Chondrocyte (in vitro differentiated cells): ENCODE results near the gene THRB. TPM values are rescaled to one million over a fixed set of nuclear protein-coding genes. Genes with fewer than 3 reads are reported as not detected.
"Not testable (repeated sequence)": the region's sequence is repeated elsewhere in the genome, so short reads cannot be mapped to it uniquely, and the experiment has no call there.

Experiments
- DNase-seq: peaks from one replicate; pipeline ENCODE4 v3.0.0; 2021; ENCODE audit warnings: mixed read lengths, low spot score
- H3K27ac Mint-ChIP-seq: one replicate; pipeline ENCODE4 v1.8.0; 2021; ENCODE audit warnings: mild to moderate bottlenecking, moderate library complexity, mixed read lengths; ENCODE audit not compliant: unreplicated experiment
- H3K27me3 Mint-ChIP-seq: 2 replicates; pipeline ENCODE4 v1.8.0; 2021; ENCODE audit warnings: low read depth, mixed read lengths
- H3K36me3 Mint-ChIP-seq: 2 replicates; pipeline ENCODE4 v1.8.0; 2021; ENCODE audit warnings: low read depth, mixed read lengths
- H3K4me1 Mint-ChIP-seq: 2 replicates; pipeline ENCODE4 v1.8.0; 2021; ENCODE audit warnings: low read depth, mild to moderate bottlenecking, mixed read lengths
- H3K4me3 Mint-ChIP-seq: one replicate; pipeline ENCODE4 v1.8.0; 2021; ENCODE audit warnings: mild to moderate bottlenecking, moderate library complexity, mixed read lengths; ENCODE audit not compliant: unreplicated experiment
- H3K9me3 Mint-ChIP-seq: 2 replicates; pipeline ENCODE4 v1.8.0; 2021; ENCODE audit warnings: low read depth, mixed read lengths
- CTCF ChIP-seq: fragments of 200-600 bp; sonication (generic); IDR thresholded peaks from 2 replicates; pipeline ENCODE4 v1.5.0; 2021; ENCODE audit warnings: antibody characterized with exemption, mild to moderate bottlenecking, moderate library complexity
- total RNA-seq: library from RNA; stranded (reverse); gene quantifications from 3 replicates; pipeline ENCODE4 v1.2.1, GENCODE V29; 2021

The THRB gene
- total RNA-seq, 1 donor from 2014 or later, result 3.8 TPM

GRCh38 chr3:24096271-24096670, 398.4 kb downstream of the THRB start:
- peaks cover 24% of the 10 kb centered on the region for H3K4me1 Mint-ChIP-seq

GRCh38 chr3:24094818-24095217, 399.8 kb downstream of the THRB start:
- not testable (repeated sequence) for DNase-seq, H3K36me3 Mint-ChIP-seq, H3K9me3 Mint-ChIP-seq, H3K4me3 Mint-ChIP-seq, H3K27me3 Mint-ChIP-seq, H3K27ac Mint-ChIP-seq
- H3K4me1 Mint-ChIP-seq, result peaks cover 20% of the 10 kb centered on the region

More at GRCh38 chr3:24096271-24096670, 398.4 kb downstream of the THRB start:
- Mint-ChIP-seq H3K27me3 (no peaks in the 10 kb centered on the region), H3K36me3 (no peaks in the 10 kb centered on the region), H3K9me3 (no peaks in the 10 kb centered on the region), H3K4me3 (no peak overlapping the region), H3K27ac (no peak overlapping the region)
- DNase-seq, result no peak
- TF ChIP-seq CTCF, result no peak

- Mint-ChIP-seq H3K36me3 (peaks cover 1% of the 10 kb centered on the region), H3K4me1 (peaks cover 25% of the 10 kb centered on the region), H3K4me3 (no peak overlapping the region), H3K27ac (no peak overlapping the region), H3K9me3 (peaks cover 2% of the 10 kb centered on the region), H3K27me3 (no peaks in the 10 kb centered on the region)
- DNase-seq, result no peak
- TF ChIP-seq CTCF, result peak; percentile 75
Measured at GRCh38 chr3:24088782-24089181, 405.9 kb downstream of the THRB start.

GRCh38 chr3:24087469-24087868, 407.2 kb downstream of the THRB start:
- no peak overlapping the region for H3K4me3 Mint-ChIP-seq

GRCh38 chr3:24086617-24087404, 407.8 kb downstream of the THRB start:
- Mint-ChIP-seq H3K9me3 (peaks cover 9% of the 10 kb centered on the region), H3K4me3 (no peak overlapping the region), H3K4me1 (peaks cover 25% of the 10 kb centered on the region), H3K36me3 (peaks cover 3% of the 10 kb centered on the region), H3K27ac (peak overlapping the region; percentile 25), H3K27me3 (no peaks in the 10 kb centered on the region)
- TF ChIP-seq CTCF, result no peak
- no peak for DNase-seq

More at GRCh38 chr3:24087469-24087868, 407.2 kb downstream of the THRB start:
- no peak for TF ChIP-seq CTCF
- no peak for DNase-seq
- H3K27me3 Mint-ChIP-seq, result no peaks in the 10 kb centered on the region
- H3K9me3 Mint-ChIP-seq, result peaks cover 9% of the 10 kb centered on the region
- peaks cover 3% of the 10 kb centered on the region for H3K36me3 Mint-ChIP-seq
- H3K27ac Mint-ChIP-seq, result no peak overlapping the region
- peaks cover 25% of the 10 kb centered on the region for H3K4me1 Mint-ChIP-seq

- Mint-ChIP-seq H3K27ac (no peak overlapping the region), H3K36me3 (peaks cover 3% of the 10 kb centered on the region), H3K9me3 (peaks cover 9% of the 10 kb centered on the region), H3K27me3 (peaks cover 3% of the 10 kb centered on the region), H3K4me3 (no peak overlapping the region), H3K4me1 (peaks cover 25% of the 10 kb centered on the region)
- no peak for TF ChIP-seq CTCF
- DNase-seq, result no peak
Measured at GRCh38 chr3:24086206-24086605, 408.4 kb downstream of the THRB start.
